GM19372 (cell line): ENCODE measurements around the gene ABO.
"Not testable (repeated sequence)": the region's sequence is repeated elsewhere in the genome, so short reads cannot be mapped to it uniquely, and the experiment has no call there.

Source experiments
- ATAC-seq: cut with Tn5 transposase; IDR thresholded peaks from one replicate; pipeline ENCODE4 v1.9.1; 2021; ENCODE audit warnings: mild to moderate bottlenecking, low read depth, moderate library complexity; ENCODE audit not compliant: unreplicated experiment

The ABO gene

GRCh38 chr9:133294257-133294656 lies 19.3 kb upstream of the ABO start:
- no peak for ATAC-seq

GRCh38 chr9:133290751-133291302 lies 15.8 kb upstream of the ABO start:
- no peak for ATAC-seq

- ATAC-seq = no peak
These were observed 11.5 kb upstream of the ABO start for GRCh38 chr9:133286523-133286922.

GRCh38 chr9:133285252-133285775 lies 10.3 kb upstream of the ABO start:
- ATAC-seq = no peak

GRCh38 chr9:133284362-133284761 lies 9.4 kb upstream of the ABO start:
- ATAC-seq = no peak

- ATAC-seq = not testable (repeated sequence)
These were observed 8.4 kb upstream of the ABO start for GRCh38 chr9:133283255-133284032.

- no peak for ATAC-seq
These were observed 7.7 kb upstream of the ABO start for GRCh38 chr9:133282464-133283238.

GRCh38 chr9:133280392-133280791 lies 5.4 kb upstream of the ABO start:
- ATAC-seq = no peak

- no peak for ATAC-seq
These were observed 3.4 kb upstream of the ABO start for GRCh38 chr9:133278161-133279114.

- ATAC-seq = no peak
These were observed 2.5 kb upstream of the ABO start for GRCh38 chr9:133277467-133277866.

GRCh38 chr9:133276923-133277322 lies 1.9 kb upstream of the ABO start:
- ATAC-seq = no peak

- ATAC-seq = no peak
These were observed 1.2 kb upstream of the ABO start for GRCh38 chr9:133276001-133276884.

GRCh38 chr9:133274236-133275104 lies 531 bp downstream of the ABO start:
- ATAC-seq = no peak

- ATAC-seq = no peak
These were observed 1.2 kb downstream of the ABO start for GRCh38 chr9:133273819-133274218.

- ATAC-seq = no peak
These were observed 1.9 kb downstream of the ABO start for GRCh38 chr9:133273098-133273497.

GRCh38 chr9:133269537-133270362 lies 5.3 kb downstream of the ABO start:
- ATAC-seq = no peak

GRCh38 chr9:133269136-133269535 lies 5.9 kb downstream of the ABO start:
- not testable (repeated sequence) for ATAC-seq
